Fibroblast of pulmonary artery (primary cell): Measurements from ENCODE around the gene SUFU.

Experiments
- DNase-seq: peaks from one replicate; pipeline ENCODE4 v3.0.0-alpha.2; 2010; ENCODE audit warnings: low read depth
- H3K4me3 ChIP-seq: replicated peaks from 2 replicates; pipeline ENCODE4 v1.5.1; 2011; ENCODE audit warnings: low read depth, mild to moderate bottlenecking, control low read depth, low read length, moderate library complexity
- CTCF ChIP-seq: IDR thresholded peaks from 2 replicates; pipeline ENCODE4 v1.5.1; 2011; ENCODE audit warnings: mild to moderate bottlenecking, control low read depth, low read length, inconsistent platforms; ENCODE audit errors: missing control alignments

The SUFU gene

DNA sequence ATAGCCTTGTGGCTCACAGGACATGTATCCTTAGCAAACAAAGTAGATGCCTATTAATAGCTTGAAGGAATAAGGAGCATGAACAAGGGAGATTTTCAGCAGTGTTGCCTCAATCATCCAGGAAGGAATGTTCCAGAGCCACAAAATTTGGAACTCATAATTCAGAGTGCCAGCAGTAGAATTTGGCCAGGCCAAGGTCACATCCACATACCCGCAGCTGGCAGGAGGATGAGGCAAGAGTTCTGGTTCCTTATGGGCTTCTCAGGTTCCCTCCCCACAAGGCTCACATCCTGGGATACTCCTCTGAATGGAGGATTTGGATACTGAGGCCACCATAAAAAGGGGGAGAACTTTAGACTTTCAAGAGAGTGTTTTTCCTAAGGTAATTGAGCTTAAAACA, 45.8 kb downstream of the SUFU start:
- TF ChIP-seq CTCF, result no peak
- H3K4me3 ChIP-seq, result no peak overlapping the region
- DNase-seq, result no peak

DNA sequence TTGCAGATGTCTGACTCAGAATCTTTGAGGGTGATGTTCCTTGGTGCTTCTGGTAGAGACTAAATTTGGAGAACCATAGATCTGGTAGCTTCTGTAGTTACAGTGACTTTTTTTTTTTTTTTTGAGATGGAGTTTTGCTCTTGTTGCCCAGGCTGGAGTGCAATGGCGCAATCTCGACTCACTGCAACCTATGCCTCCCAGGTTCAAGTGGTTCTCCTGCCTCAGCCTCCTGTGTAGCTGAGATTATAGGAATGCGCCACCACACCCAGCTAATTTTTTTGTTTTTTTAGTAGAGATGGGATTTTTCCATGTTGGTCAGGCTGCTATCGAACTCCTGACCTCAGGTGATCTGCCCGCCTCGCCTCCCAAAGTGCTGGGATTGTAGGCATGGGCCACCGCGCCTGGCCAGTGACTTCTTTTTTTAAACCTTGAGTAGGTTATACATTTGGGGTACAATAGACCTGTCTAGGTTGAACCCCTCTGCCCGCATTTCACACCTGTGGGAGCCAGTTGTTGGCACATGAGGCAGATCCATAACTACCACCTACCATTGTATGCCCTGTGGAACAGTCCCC, 47.0 kb downstream of the SUFU start:
- DNase-seq, result no peak
- no peak overlapping the region for H3K4me3 ChIP-seq
- TF ChIP-seq CTCF, result no peak

DNA sequence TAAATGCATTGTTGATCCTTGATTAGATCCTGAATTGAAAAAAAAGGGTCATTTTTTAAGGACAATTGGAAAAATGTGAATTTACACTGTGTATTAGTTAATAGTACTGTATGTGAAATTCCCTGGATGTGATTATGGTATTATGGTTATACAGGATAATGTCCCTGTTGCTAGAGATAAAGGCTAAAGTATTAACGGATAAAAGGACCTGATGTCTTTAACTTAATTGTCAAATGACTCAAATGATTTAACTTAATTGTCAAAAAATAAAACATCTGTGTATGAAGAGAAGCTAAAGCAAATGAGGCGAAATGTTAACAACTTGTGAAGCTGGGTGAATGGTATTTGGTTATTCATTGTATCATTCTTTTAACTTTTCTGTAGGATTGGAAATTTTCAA, 48.8 kb downstream of the SUFU start:
- no peak for TF ChIP-seq CTCF
- H3K4me3 ChIP-seq, result no peak overlapping the region

GRCh38 chr10:102553771-102554170, 50.0 kb downstream of the SUFU start:
- DNase-seq, result no peak
- no peak for TF ChIP-seq CTCF
- H3K4me3 ChIP-seq, result no peak overlapping the region

More for the DNA sequence above, 48.8 kb downstream of the SUFU start:
- DNase-seq, result no peak

DNA sequence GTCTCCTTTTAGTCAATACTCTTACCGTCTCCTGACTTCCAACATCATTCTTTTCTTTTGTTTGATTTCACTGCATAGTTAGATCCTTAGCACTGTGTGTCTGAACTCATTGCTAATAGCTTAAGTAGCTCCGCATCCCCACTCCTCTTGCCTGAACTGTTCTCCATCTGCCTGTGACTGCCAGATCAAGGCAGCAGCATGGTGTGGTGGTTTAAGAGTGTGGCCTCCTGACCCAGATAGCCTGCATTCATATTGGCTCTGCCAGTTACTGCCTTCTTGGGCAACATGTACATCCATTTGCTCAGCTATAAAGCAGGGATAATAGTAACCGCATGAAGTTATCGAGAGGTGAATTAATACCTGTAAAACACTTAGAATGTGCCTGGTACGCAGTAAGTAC, 50.8 kb downstream of the SUFU start:
- H3K4me3 ChIP-seq, result no peak overlapping the region
- no peak for TF ChIP-seq CTCF

GRCh38 chr10:102555781-102556328, 52.1 kb downstream of the SUFU start:
- peak; percentile 53 for DNase-seq

More for the DNA sequence above, 50.8 kb downstream of the SUFU start:
- no peak for DNase-seq

More at GRCh38 chr10:102555781-102556328, 52.1 kb downstream of the SUFU start:
- H3K4me3 ChIP-seq, result no peak overlapping the region
- no peak for TF ChIP-seq CTCF
